NAMALWA (cell line): Measurements from ENCODE around the gene PTPRD.
A peak's percentile ranks its signal among the peaks of the same experiment; 100 is the strongest.
"Not testable (repeated sequence)": the region's sequence is repeated elsewhere in the genome, so short reads cannot be mapped to it uniquely, and the experiment has no call there.

ENCODE experiments used
- DNase-seq: peaks from one replicate; pipeline ENCODE4 v3.0.0-alpha.2; 2015; ENCODE audit warnings: low spot score

PTPRD gene

GRCh38 chr9:8980496-8981013, 1632.2 kb downstream of the PTPRD start:
- no peak for DNase-seq

- peak; percentile 26 for DNase-seq
Observed at GRCh38 chr9:8978334-8978733, 1634.5 kb downstream of the PTPRD start.

- not testable (repeated sequence) for DNase-seq
Observed at GRCh38 chr9:8968350-8968749, 1644.5 kb downstream of the PTPRD start.

GRCh38 chr9:8963885-8964284, 1648.9 kb downstream of the PTPRD start:
- DNase-seq: no peak

- DNase-seq: no peak
Observed at GRCh38 chr9:8962084-8962483, 1650.7 kb downstream of the PTPRD start.

GRCh38 chr9:8961186-8961851, 1651.5 kb downstream of the PTPRD start:
- DNase-seq: peak; percentile 7

- DNase-seq: no peak
Observed at GRCh38 chr9:8960254-8960653, 1652.5 kb downstream of the PTPRD start.

GRCh38 chr9:8958358-8958757, 1654.4 kb downstream of the PTPRD start:
- no peak for DNase-seq

- no peak for DNase-seq
Observed at GRCh38 chr9:8955315-8955714, 1657.5 kb downstream of the PTPRD start.

- no peak for DNase-seq
Observed at GRCh38 chr9:8946461-8946860, 1666.3 kb downstream of the PTPRD start.

GRCh38 chr9:8943392-8943791, 1669.4 kb downstream of the PTPRD start:
- DNase-seq: no peak

GRCh38 chr9:8940650-8941049, 1672.2 kb downstream of the PTPRD start:
- no peak for DNase-seq

- no peak for DNase-seq
Observed at GRCh38 chr9:8926461-8926860, 1686.3 kb downstream of the PTPRD start.

- no peak for DNase-seq
Observed at GRCh38 chr9:8924562-8924961, 1688.2 kb downstream of the PTPRD start.

GRCh38 chr9:8920478-8921183, 1692.2 kb downstream of the PTPRD start:
- not testable (repeated sequence) for DNase-seq

GRCh38 chr9:8917956-8918739, 1694.7 kb downstream of the PTPRD start:
- DNase-seq: no peak

- no peak for DNase-seq
Observed at GRCh38 chr9:8916771-8917170, 1696.0 kb downstream of the PTPRD start.

- DNase-seq: no peak
Observed at GRCh38 chr9:8907868-8908267, 1704.9 kb downstream of the PTPRD start.

- DNase-seq: no peak
Observed at GRCh38 chr9:8905731-8906130, 1707.1 kb downstream of the PTPRD start.

GRCh38 chr9:8904771-8905515, 1707.9 kb downstream of the PTPRD start:
- DNase-seq: no peak

- DNase-seq: no peak
Observed at GRCh38 chr9:8903077-8903476, 1709.7 kb downstream of the PTPRD start.

- no peak for DNase-seq
Observed at GRCh38 chr9:8901146-8901545, 1711.7 kb downstream of the PTPRD start.
